IPS DF 4.7 (cell line): ENCODE results near the gene AGTRAP.

ENCODE experiments used
- DNase-seq: peaks from one replicate; pipeline ENCODE4 v3.0.0-alpha.2; 2013; ENCODE audit warnings: low spot score; ENCODE audit errors: extremely low read depth

AGTRAP gene

GRCh38 chr1:11706292-11706691 lies 29.6 kb upstream of the AGTRAP start:
- no peak for DNase-seq

DNA sequence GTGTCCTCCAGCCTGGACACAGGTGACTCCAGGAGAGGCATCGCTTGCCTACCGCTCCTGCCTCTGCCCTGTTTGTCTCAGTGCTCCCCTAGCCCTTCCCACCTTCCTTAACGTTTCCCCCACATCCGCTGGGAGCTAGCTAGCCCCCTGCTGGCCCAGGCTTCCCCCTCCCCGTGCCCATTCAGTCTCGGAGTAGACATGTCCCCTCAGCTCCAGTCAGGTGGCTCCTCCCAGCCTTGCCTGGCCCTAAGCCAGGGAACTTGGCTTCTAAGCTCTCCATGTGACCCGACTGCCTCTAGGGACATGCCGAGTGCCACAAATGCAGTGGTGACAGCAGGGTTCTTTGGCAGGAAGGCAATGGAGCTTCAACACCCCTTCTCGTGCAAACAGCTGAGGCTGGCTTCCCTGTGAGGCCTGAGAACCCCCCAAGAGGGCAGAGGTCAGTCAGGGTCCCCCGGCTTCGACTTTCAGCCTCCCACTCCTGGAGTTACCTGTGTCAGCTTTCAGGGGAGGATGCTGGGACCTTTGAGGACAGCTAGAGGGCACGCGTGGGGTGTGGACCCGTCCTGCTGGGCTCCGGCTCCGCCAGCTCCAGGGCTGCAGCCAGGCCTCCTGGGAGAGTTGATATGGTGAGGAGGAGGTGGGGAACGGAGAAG lies 28.2 kb upstream of the AGTRAP start:
- no peak for DNase-seq

- DNase-seq: no peak
These were observed 27.2 kb upstream of the AGTRAP start for GRCh38 chr1:11708554-11709350.

DNA sequence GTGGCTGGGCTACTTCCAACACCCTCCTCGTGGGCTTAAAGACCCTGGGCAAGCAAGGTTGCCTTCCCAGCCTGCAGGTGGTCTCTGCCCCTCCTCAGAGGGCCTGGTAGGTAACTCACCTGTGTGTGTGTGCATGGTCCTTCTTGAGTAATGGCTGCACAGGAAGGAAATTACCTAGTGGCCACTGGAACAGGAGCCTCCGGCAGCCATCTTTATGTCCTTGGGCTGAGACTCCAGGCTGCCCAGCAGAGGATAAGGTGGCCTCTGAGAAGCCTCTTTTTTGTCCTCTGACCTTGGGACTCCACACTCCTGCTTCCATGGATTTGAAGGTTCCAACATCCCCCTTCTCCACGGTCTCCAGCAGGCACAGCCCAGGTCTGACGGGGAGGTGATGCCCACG lies 24.4 kb upstream of the AGTRAP start:
- no peak for DNase-seq

DNA sequence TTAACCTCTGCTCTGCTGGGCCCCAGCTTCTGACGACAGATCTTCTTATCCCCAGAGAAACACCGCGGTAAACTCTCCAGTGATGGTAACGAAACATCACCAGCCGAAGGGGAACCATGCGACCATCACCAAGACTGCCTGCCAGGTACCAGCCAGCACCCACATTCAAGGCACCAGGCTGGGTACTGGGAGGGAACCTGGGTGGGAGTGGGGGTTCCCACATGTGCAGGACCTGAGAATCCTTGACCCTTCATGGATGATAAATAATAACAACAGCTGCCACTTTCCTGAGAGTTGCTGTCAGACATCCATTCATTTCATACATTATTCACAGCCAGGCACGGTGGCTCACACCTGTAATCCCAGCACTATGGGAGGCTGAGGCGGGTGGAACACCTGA lies 23.7 kb upstream of the AGTRAP start:
- DNase-seq: no peak

- no peak for DNase-seq
These were observed 22.8 kb upstream of the AGTRAP start for GRCh38 chr1:11713095-11713494.

GRCh38 chr1:11714831-11715575 lies 20.9 kb upstream of the AGTRAP start:
- DNase-seq: no peak

- DNase-seq: no peak
These were observed 16.5 kb upstream of the AGTRAP start for GRCh38 chr1:11719313-11720032.

DNA sequence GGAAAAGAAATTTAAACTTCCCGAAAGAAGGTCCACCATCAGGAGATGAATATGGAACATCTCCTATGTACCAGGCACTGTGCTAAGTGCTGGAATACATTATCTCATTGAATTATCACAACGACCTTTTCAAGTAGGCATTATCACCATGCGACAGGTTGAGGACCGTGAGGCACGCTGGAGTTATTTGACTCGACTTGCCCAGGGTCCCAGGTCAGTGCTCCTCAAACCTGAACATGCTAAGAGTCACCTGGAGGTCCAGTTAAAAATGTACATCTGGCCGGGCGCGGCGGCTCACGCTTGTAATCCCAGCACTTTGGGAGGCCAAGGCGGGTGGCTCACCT lies 15.9 kb upstream of the AGTRAP start:
- DNase-seq: no peak

DNA sequence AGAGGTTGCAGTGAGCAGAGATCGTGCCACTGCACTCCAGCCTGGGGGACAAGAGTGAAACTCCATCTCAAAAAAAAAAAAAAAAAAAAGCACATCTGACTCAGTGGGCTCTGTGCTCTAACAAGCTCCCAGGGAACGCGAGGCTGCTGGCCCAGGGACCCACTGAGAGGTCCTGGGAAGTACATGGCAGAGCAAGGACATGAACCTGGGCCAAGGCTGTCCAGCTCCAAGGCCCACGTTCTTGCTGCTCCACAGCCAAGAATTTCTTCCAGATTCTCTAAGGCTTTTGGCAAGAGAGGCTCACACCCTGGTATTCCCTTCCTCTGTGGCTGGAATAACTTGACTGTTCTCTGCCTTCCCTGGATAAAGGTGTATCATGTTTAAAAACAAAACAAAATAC lies 15.4 kb upstream of the AGTRAP start:
- DNase-seq: no peak

DNA sequence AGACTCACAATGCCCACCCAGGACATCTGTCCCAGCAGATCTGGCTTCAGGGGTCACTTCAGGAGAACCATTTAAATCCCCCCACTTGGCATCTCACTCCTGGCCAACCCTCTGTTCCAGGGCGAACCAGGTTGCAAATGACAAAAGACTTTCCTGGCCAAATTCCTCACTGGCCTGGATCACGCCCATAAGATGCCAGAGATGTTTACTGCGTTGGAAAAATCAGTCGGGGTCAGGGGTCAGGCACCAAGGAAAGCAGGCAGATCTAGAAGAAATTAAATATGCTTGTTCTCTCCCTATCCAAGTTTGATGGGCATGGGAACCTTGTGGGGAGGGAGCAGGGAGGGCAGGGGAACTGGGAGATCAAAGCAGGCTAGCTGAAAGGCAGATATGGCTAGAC lies 14.6 kb upstream of the AGTRAP start:
- no peak for DNase-seq

GRCh38 chr1:11722538-11722937 lies 13.4 kb upstream of the AGTRAP start:
- DNase-seq: no peak

DNA sequence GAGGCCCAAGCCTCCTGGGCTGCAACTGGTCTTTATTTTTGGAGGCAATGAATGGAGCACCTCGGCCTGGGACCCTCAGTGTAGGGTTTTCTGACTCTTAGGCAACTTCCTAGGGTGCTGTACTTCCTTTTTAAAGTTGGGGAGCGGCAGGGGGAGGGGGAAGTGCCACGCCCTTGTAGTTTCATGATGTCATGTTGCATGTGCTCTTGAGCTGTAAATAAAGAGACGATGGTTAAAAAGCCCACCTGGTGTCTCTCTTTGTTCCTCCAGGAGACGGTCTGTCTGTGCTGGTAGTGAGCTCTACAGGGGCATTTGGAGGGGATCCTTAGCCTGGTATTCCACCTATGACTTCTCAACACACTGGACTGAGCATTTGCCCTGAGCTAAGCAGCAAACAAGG lies 10.3 kb upstream of the AGTRAP start:
- no peak for DNase-seq

DNA sequence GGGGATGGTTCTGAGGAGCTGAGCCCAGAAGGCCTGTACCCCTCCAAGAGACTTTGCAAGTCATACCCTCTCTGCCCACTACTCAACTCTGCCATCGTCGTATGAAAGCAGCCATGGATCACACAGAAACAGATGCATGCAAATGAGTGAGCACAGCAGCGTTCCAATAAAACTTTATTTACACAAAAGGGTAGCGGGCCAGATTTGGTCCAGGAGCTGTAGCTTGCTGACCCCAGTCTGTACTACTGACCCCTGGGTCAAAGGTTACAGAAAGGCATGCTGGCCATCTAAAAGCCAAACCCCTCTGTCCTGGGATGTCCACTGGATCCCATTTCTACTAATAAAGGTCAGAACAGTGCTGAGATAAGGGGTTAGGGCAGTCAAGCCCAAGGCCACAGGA lies 8.8 kb upstream of the AGTRAP start:
- no peak for DNase-seq

DNA sequence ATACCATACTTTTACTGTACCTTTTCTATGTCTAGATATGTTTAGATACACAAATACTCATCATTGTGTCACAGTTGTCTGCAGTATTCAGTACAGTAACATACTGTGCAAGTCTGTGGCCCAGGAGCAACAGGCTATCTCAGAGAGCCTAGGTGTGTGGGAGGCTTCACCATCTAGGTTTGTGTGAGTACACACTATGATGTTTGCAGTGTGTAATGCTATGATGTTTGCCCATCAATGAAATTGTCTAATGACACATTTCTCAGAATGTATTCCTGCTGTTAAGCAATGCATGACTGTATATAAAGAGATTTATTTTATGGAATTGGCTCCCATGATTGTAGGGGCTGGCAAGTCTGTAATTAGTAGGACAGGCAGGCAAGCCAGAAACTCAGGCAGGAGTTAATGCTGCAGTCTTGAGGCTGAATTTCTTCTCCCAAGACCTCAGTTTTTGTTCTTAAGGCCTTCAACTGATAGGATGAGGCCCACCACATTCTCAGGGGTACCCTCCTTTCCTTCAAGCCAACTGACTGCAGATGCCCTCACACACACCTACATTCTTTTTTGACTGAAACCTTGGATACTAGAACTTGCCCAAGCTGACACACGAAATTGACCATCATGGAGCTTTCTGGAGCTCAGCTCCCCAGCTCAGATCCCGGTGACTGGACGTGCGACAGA lies 7.7 kb upstream of the AGTRAP start:
- DNase-seq: no peak

- no peak for DNase-seq
These were observed 6.8 kb upstream of the AGTRAP start for GRCh38 chr1:11729155-11729497.

- no peak for DNase-seq
These were observed 6.2 kb upstream of the AGTRAP start for GRCh38 chr1:11729498-11730428.

DNA sequence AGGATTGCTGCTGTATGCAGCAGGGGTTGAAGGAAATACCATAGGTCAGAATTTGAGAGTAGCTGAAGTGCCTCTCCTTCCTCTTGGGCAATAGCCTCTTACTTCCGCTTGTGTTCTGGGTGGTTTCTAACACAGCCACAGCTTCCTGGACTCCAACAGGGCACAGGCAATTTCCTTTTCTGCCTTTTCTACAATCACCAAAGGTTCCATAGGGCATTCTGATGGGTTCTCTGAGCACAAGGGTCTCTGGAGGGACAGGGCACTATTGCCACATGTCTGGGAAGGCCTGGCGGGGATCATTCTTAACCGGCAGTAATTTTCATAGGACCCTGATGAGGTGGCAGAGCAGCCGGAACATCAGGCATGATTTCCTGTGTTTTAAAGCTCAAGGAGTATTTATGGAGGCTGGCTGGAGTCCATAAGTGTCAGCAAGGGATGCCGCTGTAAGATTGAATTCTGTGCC lies 5.5 kb upstream of the AGTRAP start:
- no peak for DNase-seq

DNA sequence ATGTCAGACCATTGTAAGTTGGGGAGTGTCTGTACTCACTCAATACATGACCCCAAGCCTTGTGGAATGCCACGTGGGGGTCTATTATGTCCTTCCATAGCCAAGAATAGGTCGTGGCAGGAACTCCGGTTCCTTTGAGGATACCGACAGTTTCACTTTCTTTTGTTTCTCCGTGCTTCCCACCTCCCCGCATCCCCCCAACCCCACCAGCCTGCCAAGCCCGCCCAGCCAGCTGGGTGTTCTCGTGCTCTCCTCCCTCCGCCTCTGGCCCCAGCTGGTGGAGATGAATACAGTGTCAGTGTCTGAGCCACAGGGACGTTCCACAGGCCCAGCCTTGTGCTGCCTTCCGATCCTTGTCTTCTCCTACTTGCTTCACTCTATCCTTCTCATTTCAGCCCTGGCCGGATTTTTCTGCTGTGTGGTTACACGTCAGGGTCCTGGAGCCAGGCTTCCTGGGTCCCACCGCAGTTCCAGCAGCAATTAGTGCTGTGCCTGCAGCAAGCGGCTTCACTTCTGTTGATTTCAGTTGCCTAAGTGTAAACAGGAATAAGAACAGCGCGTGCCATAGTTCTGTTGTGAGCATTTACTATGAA lies 4.1 kb upstream of the AGTRAP start:
- no peak for DNase-seq

DNA sequence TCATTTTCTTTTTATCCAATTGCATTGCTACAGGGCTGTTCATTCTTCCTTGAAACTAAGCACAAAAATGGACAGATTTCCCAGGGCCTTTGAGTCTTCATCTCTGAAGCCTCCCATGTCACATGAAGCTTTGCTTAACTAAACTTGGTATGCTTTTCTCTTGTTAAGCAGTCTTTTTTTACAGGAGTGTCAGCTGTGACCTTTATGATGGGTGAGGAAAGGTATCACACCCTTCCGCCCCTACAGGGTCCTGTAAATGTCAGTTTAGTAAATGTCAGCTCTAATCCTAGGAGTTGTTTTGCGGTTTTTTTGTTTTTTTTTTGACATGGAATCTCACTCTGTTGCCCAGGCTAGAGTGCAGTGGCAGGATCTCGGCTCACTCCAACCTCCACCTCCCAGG lies 2.6 kb upstream of the AGTRAP start:
- DNase-seq: no peak
